GM12878 (cell line): ENCODE data around the gene SRGAP1. TPM values are rescaled to one million over a fixed set of nuclear protein-coding genes. Genes with fewer than 3 reads are reported as not detected.

ENCODE experiments used
- ATAC-seq: fragments of 200-7000 bp; cut with Tn5 transposase; 3 replicates; pipeline ENCODE4 v1.9.1; 2020; ENCODE audit warnings: mild to moderate bottlenecking, moderate library complexity
- BruUV-seq: library from RNA; stranded (reverse); fragments of 400-500 nt; replicated peaks from 2 replicates; lab custom pipeline; 2021; lab: Mats Ljungman, UMichigan
- CTCF ChIA-PET: fragments of 300-600 bp; sonication (Branson Sonifier 250); formaldehyde crosslinking; extraction: SDS; loops from one replicate; lab custom pipeline; 2021; ENCODE audit warnings: inconsistent platforms; lab: Yijun Ruan, JAX
- POLR2A ChIA-PET: fragments of 350-600 bp; formaldehyde crosslinking; extraction: SDS; loops from one replicate; lab custom pipeline; 2021; ENCODE audit warnings: inconsistent platforms; lab: Charles Lee
- RAD21 ChIA-PET: fragments of 300-600 bp; sonication (Branson Sonifier 250); formaldehyde crosslinking; loops from one replicate; lab custom pipeline; 2023; ENCODE audit warnings: antibody characterized with exemption; ENCODE audit not compliant: unreplicated experiment; lab: Charles Lee
- SMC1A ChIA-PET: fragments of 300-600 bp; sonication (Branson Sonifier 250); formaldehyde crosslinking; loops from one replicate; lab custom pipeline; 2023; ENCODE audit not compliant: unreplicated experiment, uncharacterized antibody; lab: Charles Lee
- DNase-seq: peaks from one replicate; pipeline ENCODE4 v3.0.0-alpha.2; 2011; ENCODE audit warnings: low read depth, low spot score
- FAIRE-seq: peaks from 3 replicates; lab custom pipeline; 2011; peaks lifted over from hg19 to GRCh38; lab: Jason Lieb, UNC
- H2AFZ ChIP-seq: 2 replicates; pipeline ENCODE4 v1.6.0; 2011; ENCODE audit warnings: low read depth, low read length, control low read depth; ENCODE audit not compliant: control insufficient read depth
- H3K27ac ChIP-seq: 2 replicates; pipeline ENCODE4 v1.5.1; 2011; ENCODE audit warnings: control low read depth; ENCODE audit not compliant: control insufficient read depth, insufficient read depth
- H3K27me3 ChIP-seq, 2 experiments: replicated peaks in 1 of 2; 2 replicates each; pipeline versions ENCODE4 v1.6.0 to v1.6.1; 2011; ENCODE audit warnings: low read length in 1 of 2; ENCODE audit not compliant: control insufficient read depth in 2 of 2, insufficient read depth in 2 of 2
- H3K36me3 ChIP-seq, 2 experiments: 2 replicates each; pipeline ENCODE4 v1.5.1; 2011; ENCODE audit warnings: low read length in 1 of 2; ENCODE audit not compliant: control insufficient read depth in 2 of 2, insufficient read depth in 2 of 2
- H3K4me1 ChIP-seq: 2 replicates; pipeline ENCODE4 v1.6.1; 2011; ENCODE audit warnings: mild to moderate bottlenecking, low read length, moderate library complexity, mixed read lengths; ENCODE audit not compliant: control insufficient read depth, insufficient read depth
- H3K4me2 ChIP-seq: 2 replicates; pipeline ENCODE4 v1.6.0; 2011; ENCODE audit warnings: control low read depth; ENCODE audit not compliant: control insufficient read depth, insufficient read depth
- H3K4me3 ChIP-seq: fragments of 200-600 bp; sonication (generic); 2 replicates; pipeline ENCODE4 v1.5.1; 2016
- H3K79me2 ChIP-seq: 2 replicates; pipeline ENCODE4 v1.6.0; 2011; ENCODE audit warnings: low read length; ENCODE audit not compliant: control insufficient read depth, insufficient read depth
- H3K9ac ChIP-seq: 2 replicates; pipeline ENCODE4 v1.8.0; 2011; ENCODE audit warnings: low read length, control low read depth, mixed read lengths; ENCODE audit not compliant: control insufficient read depth, insufficient read depth
- H3K9me3 ChIP-seq: replicated peaks from 3 replicates; pipeline ENCODE4 v1.5.1; 2011; ENCODE audit warnings: mild to moderate bottlenecking, low read length; ENCODE audit not compliant: control insufficient read depth, insufficient read depth
- H4K20me1 ChIP-seq: 2 replicates; pipeline ENCODE4 v1.6.0; 2011; ENCODE audit not compliant: control insufficient read depth, insufficient read depth
- ATF2 ChIP-seq: IDR thresholded peaks from 2 replicates; pipeline ENCODE4 v1.6.1; 2012; ENCODE audit warnings: low read length, inconsistent platforms
- BCLAF1 ChIP-seq: fragments of 450-650 bp; IDR thresholded peaks from 2 replicates; pipeline ENCODE4 v1.6.1; 2017; ENCODE audit warnings: antibody characterized with exemption, mild to moderate bottlenecking, moderate library complexity
- ESRRA ChIP-seq: IDR thresholded peaks from 2 replicates; pipeline ENCODE4 v1.6.1; 2012; ENCODE audit warnings: mild to moderate bottlenecking, low read length, improper control_type of control experiment
- FOXK2 ChIP-seq: fragments of 450-650 bp; IDR thresholded peaks from 2 replicates; pipeline ENCODE4 v1.6.1; 2017; ENCODE audit warnings: mild to moderate bottlenecking, moderate library complexity
- HDAC2 ChIP-seq: fragments of 200-600 bp; sonication (generic); IDR thresholded peaks from 2 replicates; pipeline ENCODE4 v1.6.1; 2017
- MEF2B ChIP-seq: fragments of 450-650 bp; IDR thresholded peaks from 2 replicates; pipeline ENCODE4 v1.6.1; 2018; ENCODE audit warnings: mild to moderate bottlenecking, moderate library complexity; ENCODE audit not compliant: partially characterized antibody, poor library complexity, severe bottlenecking
- NR2C1 ChIP-seq: fragments of 450-650 bp; IDR thresholded peaks from 2 replicates; pipeline ENCODE4 v1.6.1; 2017; ENCODE audit warnings: antibody characterized with exemption, mild to moderate bottlenecking, moderate library complexity
- NR2C2 ChIP-seq: IDR thresholded peaks from 2 replicates; pipeline ENCODE4 v1.6.1; 2011; ENCODE audit warnings: borderline replicate concordance, low read depth; ENCODE audit not compliant: control insufficient read depth, insufficient read length
- PAX8 ChIP-seq: fragments of 450-650 bp; IDR thresholded peaks from 2 replicates; pipeline ENCODE4 v1.6.1; 2017; ENCODE audit warnings: mild to moderate bottlenecking, moderate library complexity
- PBX3 ChIP-seq: IDR thresholded peaks from 2 replicates; pipeline ENCODE4 v1.6.1; 2011; ENCODE audit warnings: mild to moderate bottlenecking, low read depth, low read length, moderate library complexity; ENCODE audit not compliant: insufficient replicate concordance
- SMAD1 ChIP-seq: fragments of 450-650 bp; IDR thresholded peaks from 2 replicates; pipeline ENCODE4 v1.6.1; 2018; ENCODE audit warnings: mild to moderate bottlenecking, low read depth; ENCODE audit not compliant: partially characterized antibody
- SPI1 ChIP-seq: IDR thresholded peaks from 2 replicates; pipeline ENCODE4 v1.6.1; 2011; ENCODE audit warnings: low read depth, mild to moderate bottlenecking, low read length, moderate library complexity, borderline replicate concordance; ENCODE audit not compliant: insufficient read depth
- SREBF1 ChIP-seq: IDR thresholded peaks from 2 replicates; pipeline ENCODE4 v1.6.1; 2012; ENCODE audit warnings: mild to moderate bottlenecking, low read length
- WRNIP1 ChIP-seq: IDR thresholded peaks from 2 replicates; pipeline ENCODE4 v1.6.1; 2011; ENCODE audit warnings: low read depth, low read length, improper control_type of control experiment, borderline replicate concordance
- ZBTB11 ChIP-seq: fragments of 450-650 bp; formaldehyde crosslinking; IDR thresholded peaks from 2 replicates; pipeline ENCODE4 v1.5.0; 2022; ENCODE audit warnings: mild to moderate bottlenecking, missing genetic modification characterization
- ZNF207 ChIP-seq: fragments of 450-650 bp; IDR thresholded peaks from 2 replicates; pipeline ENCODE4 v1.6.1; 2014; ENCODE audit warnings: antibody characterized with exemption, mild to moderate bottlenecking, borderline replicate concordance
- WGBS: methylation state at CpG from one replicate; pipeline ENCODE4 v1.1.6; 2016; ENCODE audit warnings: low lambda C conversion rate; ENCODE audit not compliant: insufficient replicate concordance, insufficient coverage; ENCODE audit errors: missing lambda C conversion rate; 5-methylcytosine and 5-hydroxymethylcytosine counted together
- in situ Hi-C: fragments of 300-500 bp; cut with MboI; formaldehyde crosslinking; loops from 9 replicates; pipeline ENCODE4 v1.14.3; 2018; ENCODE audit warnings: mixed read lengths
- intact Hi-C: fragments of 100-400 bp; cut with micrococcal nuclease; formaldehyde crosslinking; loops from one replicate; pipeline ENCODE4 v1.14.2; 2022; ENCODE audit not compliant: unreplicated experiment
- polyA plus RNA-seq, 11 experiments: library from polyadenylated mRNA; depleted of rRNA in 4 of 11; unstranded in 6 of 11; stranded (reverse) in 5 of 11; fragments of >200 nt; fragmentation: Nextera tagmentation in 4 of 11; fragmentation: Illumina TruSeq in 1 of 11; extraction: Ambion mirVana in 4 of 11; extraction: Trizol in 1 of 11; gene quantifications; 1 replicate in 1 of 11; 2 replicates in 10 of 11; pipeline versions ENCODE4 v1.2.1 to v1.2.3, GENCODE V29; 2011 to 2016; ENCODE audit warnings: inconsistent platforms in 2 of 11, missing spikeins in 2 of 11, low read depth in 1 of 11
- total RNA-seq, 4 experiments: library from RNA; depleted of rRNA in 3 of 4; stranded (reverse); fragments of >200 nt in 3 of 4; fragmentation: Illumina TruSeq in 1 of 4; extraction: Trizol in 1 of 4; gene quantifications; 2 replicates each; pipeline versions ENCODE4 v1.2.1 to v1.2.3, GENCODE V29; 2013 to 2021

SRGAP1 gene
- total and polyA plus RNA-seq, 10 of the 15 experiments (the other 5 are each of a cell fraction or from before 2014, with no cell fraction given): 0.16 to 0.85 (median 0.46) TPM

- no peak for DNase-seq
- POLR2A ChIA-PET: no interaction called here
- WGBS: 14% methylated on average over 2 of the region's 2 CpGs
- Histone ChIP-seq H3K4me1 (no peaks in the 10 kb centered on the region), H3K4me2 (no peak overlapping the region), H2AFZ (no peak overlapping the region), H4K20me1 (no peaks in the 10 kb centered on the region), H3K79me2 (no peaks in the 10 kb centered on the region), H3K27me3 (no peaks in the 10 kb centered on the region), H3K27ac (no peak overlapping the region), H3K36me3 (no peaks in the 10 kb centered on the region), H3K9me3 (no peaks in the 10 kb centered on the region), H3K4me3 (no peak overlapping the region), H3K9ac (no peak overlapping the region)
- RAD21 ChIA-PET: no interaction called here
- no peak for TF ChIP-seq ATF2
- TF ChIP-seq SMAD1: no peak
- TF ChIP-seq FOXK2: no peak
- TF ChIP-seq MEF2B: no peak
- no peak for TF ChIP-seq SREBF1
- TF ChIP-seq ZBTB11 (CRISPR knock-in tag): no peak
- TF ChIP-seq SPI1: no peak
- TF ChIP-seq ESRRA: no peak
- no peak for TF ChIP-seq BCLAF1
- TF ChIP-seq PBX3: no peak
- no peak for TF ChIP-seq PAX8
- no peak for TF ChIP-seq HDAC2
- TF ChIP-seq WRNIP1: no peak
- no peak for TF ChIP-seq NR2C2
- no peak for TF ChIP-seq NR2C1
- TF ChIP-seq ZNF207: no peak
- ATAC-seq: no peak
- CTCF ChIA-PET: interaction anchor here (0.9 kb wide), 1 partner anchor 29 kb away, joined by 3 read pairs; no protein-coding TSS in a partner anchor
- no peak for FAIRE-seq
- BruUV-seq: no TSS peak
- SMC1A ChIA-PET: interaction anchor here (0.9 kb wide), 1 partner anchor 58 kb away, joined by 3 read pairs; no protein-coding TSS in a partner anchor
- intact Hi-C loops (no loop called here), in situ Hi-C loops (no loop called here)
Measured at GRCh38 chr12:64154677-64155076, 310.2 kb downstream of the SRGAP1 start.
